NCI-H446 (cell line): ENCODE results near the gene AGFG2.
"Not testable (repeated sequence)": the region's sequence is repeated elsewhere in the genome, so short reads cannot be mapped to it uniquely, and the experiment has no call there.

ENCODE experiments used
- DNase-seq, 2 experiments: peaks; one replicate each; lab custom pipeline; 2025; lab: John Stamatoyannopoulos, UW

AGFG2 gene

DNA sequence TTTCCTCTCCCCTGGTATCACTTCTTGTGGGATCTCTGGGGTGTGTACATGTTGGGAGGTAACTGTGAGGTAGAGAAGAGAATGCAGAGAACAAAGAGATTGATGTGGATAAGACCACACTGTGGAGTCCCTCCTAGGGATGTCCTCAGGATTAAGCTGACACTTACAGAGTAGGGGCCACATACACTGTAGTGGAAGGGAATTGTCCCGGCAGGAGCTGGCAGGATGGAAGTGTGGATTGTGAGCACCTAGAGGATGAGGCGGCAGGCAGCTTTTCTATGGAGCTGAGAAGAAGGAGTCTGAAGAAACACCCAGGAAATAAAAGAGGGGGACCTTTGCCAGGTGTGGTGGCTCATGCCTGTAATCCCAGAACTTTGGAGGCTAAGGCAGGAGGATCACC lies 13.5 kb downstream of the AGFG2 start:
- no peak for DNase-seq

DNA sequence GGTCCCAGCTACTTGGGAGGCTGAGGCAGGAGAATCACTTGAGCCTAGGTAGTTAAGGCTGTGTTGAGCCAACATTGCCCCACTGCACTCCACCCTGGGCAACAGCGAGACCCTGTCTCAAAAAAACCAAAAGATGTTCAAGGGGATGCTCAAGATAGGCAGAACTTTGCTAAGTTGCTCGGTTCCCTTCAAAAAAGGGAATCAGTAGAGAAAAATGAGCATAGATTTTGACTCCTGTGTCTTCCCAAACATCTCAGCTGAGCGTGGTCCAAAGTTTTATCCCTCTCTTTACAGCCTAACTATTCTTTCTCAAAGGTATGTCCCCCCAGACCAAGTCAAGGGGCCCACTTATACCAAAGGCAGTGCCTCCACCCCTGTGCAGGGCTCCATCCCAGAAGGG lies 14.0 kb downstream of the AGFG2 start:
- DNase-seq: no peak

DNA sequence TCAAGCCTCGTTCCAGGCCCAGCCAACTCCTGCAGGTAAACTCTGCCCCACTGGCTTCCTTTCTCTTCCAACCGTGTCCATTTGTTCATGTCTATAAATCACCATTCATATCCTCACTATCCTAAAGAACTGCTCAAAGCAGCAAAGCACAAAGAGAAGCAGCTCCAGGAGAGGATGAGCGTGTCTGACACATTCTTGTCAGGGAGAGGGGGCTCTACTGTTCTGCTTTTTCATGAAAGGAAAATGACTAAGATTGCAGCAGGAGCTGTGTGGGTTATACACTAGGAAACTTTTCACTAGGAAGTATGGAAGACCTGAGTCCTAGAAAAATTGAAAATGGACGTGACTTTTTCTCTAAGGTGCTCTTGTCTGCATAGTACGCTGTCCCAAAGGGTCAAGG lies 16.7 kb downstream of the AGFG2 start:
- no peak for DNase-seq

DNA sequence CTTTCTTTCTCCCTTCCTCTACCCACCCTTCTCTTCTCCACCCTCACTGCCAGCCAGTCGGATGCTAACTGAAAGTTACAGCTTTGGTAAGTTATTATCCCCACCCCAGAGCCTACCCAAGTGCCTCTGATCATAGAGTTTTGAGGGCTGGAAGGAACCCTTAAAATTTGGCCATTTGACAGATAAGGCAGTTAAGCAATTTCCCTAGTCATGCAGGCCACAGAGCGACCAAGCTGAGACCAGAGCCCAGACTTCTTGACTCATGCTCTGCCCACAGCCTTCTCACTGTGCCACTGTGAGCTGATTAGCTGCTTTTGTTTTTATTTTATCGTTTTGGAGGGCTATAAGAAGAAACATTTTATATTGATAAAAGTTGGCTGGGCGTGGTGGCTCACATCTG lies 17.5 kb downstream of the AGFG2 start:
- no peak for DNase-seq

DNA sequence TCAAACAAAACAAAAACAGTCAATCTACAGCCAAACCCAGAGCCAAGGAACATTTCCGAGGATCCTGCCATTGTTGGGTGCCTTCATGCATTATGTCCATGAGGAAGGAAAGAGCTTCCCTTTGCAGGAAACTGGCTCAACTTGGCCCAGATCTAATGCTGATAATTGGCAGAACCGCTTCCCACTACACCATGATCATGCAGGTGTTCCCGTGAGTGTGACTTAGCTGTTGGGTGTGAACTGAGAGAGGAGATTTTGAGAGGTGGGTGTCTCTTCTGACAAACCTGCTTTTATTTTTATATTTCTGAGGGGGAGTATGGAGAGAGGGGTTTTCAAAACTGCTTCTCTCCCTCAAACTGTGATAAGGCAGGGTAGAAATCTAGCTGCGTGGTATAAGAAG lies 20.1 kb downstream of the AGFG2 start:
- DNase-seq: no peak

DNA sequence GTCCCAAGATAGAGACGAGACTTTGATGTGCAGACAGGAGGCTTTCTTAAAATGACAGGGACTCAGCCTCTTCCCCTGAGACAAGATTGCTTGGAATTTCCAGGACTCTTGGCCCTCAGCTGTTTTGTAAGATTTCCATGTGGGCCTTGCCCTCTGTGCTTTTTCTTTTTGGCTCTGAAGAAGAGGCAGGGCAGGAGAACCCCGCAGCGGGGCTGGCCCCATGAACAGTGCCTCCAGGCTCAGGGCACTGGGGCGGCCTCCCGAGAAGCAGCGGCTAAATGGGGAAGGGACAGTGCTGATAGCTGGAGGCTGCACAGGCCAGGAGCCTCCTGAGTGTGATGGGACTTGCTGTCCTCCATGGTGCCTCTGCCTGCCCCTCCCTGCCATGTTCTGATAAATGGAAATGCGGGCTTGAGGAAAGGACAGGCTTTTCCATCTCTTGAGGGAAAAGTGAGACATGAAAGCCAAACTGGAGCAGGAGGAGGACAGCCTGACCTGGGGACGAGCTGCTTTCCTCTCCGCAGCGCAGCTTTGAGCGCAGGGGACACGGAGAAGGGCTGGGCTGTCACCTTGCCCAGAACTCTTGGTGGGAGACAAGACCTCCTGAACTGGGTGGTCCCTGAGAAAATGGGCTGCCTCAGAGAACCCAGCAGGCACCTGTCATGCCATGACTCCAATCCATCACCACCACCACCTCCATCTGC lies 22.6 kb downstream of the AGFG2 start:
- no peak for DNase-seq

DNA sequence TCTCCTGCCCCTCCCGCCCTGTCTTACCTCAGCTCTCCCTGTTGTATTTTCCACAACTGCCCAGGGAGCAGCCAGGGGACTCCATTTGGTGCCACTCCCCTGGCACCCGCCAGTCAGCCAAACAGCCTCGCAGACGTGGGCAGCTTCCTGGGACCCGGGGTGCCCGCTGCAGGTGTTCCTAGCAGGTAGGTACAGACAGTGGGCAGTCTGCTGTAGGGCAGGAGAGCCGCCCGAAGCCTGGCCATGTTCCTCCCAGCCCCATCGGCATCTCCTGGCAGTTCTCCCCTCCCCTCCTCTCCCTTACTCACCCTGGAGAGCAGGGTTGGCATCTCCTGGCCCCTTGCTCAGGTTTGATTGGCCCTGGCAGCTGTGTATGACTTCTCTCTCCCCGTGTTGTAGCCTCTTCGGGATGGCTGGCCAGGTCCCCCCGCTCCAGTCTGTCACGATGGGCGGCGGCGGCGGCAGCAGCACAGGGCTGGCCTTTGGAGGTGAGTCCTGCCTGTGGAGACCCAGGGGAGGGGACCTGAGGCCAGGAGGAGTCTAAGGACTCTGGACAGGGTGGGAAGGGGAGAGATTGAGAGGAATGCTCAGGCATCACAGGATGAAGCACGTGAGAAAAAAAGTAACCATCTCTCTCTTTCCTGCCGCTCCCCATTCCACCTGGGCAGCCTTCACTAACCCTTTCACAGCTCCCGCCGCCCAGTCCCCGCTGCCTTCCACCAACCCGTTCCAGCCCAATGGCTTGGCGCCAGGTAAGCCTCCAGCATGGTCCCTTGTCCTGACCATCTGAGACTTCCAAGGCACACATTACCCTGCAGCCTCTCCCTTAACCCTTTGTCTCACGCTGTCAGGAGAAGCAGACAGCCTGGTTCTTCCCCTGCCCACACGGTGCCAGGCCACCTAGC lies 23.4 kb downstream of the AGFG2 start:
- DNase-seq: no peak

DNA sequence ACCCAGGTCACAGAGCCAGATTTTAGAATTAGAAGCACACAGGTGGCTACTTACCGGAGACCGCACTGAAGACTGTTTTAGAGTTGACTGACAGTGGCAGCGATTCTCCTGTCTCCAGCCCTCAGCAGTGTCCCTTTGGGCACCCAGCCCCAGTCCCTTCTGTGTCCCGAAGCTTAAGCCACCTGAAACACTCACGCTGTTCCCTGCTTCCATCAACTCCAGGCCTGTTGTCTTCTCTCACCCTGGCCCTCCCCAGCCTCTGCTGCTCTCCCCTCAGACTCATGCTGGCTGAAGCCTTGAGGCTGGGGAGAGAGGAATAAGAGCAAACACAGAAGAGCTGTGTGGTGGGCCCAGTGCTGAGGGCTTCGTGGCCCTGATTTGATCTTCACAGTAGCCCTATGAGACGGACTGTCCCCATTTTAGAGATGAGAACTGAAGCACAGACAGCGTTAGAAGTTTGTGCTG lies 24.1 kb downstream of the AGFG2 start:
- DNase-seq: no peak

DNA sequence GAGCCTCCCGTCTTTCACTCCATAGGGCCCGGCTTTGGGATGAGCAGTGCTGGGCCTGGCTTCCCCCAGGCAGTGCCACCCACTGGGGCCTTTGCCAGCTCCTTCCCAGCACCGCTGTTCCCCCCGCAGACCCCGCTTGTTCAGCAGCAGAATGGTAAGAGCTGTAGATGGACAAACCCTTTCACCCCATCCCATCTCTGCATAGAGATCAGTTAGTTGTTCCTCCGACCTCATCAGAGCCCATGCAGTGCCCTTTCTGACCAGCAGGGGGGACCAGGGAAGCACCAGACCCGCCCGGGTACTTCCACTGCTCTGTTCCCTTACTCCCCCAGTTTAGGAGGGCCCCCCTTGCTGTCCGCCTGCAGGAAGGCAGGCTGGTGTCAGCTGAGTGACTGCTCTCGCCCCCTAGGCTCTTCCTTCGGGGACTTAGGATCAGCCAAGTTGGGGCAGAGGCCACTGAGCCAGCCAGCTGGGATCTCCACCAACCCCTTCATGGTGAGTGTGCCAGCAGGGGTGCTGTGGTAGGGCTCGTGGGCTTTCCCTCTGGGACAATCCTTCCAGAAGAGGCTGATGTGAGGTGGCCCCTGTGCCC lies 24.9 kb downstream of the AGFG2 start:
- peak; percentile 4 to 31 for DNase-seq

DNA sequence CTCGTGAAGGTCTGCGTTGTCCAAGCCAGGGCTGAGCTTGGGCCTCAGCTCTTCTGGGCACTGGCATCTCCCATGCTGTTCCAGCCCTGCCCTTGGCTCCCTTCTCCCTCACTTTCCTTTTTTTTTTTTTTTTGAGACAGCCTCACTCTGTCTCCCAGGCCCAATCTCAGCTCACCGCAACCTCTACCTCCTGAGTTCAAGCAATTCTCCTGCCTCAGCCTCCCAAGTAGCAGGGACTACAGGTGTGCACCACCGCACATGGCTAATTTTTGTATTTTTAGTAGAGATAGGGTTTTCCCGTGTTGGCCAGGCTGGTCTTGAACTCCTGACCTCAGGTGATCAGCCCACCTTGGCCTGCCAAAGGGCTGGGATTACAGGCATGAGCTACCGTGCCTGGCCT lies 25.4 kb downstream of the AGFG2 start:
- DNase-seq: not testable (repeated sequence)

DNA sequence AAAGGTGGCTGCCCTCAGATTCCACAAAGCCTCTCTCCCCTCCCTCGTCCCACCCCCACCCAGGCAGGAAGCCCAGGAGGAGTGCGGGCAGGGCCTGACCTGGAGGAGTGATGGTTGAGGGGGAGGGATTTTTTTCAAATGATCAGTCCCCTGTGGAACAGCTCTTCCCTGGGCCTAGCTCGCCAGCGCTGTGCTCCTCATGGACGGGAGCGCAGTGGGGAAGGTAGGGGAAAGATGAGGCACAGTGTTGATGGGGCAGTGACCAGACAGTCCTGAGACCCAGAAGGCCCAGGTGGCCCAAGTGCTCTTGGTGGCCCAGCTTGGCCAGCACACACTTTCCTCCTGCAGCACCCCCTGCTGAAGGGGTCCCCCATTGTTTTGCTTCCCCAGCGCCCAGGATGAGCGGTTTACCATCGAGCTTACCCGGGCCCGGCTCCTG lies 26.1 kb downstream of the AGFG2 start:
- DNase-seq: no peak

DNA sequence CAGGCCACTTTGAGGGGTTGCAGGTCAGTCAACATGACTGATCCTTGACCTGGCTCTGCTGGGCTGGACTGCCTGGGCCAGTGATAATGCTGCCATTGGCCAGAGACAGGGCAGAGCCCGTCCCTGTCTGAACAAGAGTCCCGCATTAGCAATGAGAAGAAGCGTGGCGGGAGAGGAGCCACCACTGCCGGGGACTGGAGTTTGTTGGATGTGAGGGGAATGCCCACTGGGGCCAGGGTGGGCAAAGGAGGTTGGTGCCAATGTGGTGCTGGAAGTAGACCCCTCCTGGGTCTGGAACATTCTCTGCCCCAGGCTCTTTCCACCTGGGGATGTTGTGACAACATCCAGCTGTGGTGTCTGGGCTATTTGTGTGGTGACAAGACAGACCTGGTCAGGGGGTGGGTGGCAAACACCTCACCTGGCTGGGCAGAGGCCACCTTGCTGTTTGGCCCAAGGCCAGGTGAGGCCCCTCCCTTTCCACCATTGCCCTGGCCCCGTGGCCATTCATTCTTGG lies 27.1 kb downstream of the AGFG2 start:
- no peak for DNase-seq

DNA sequence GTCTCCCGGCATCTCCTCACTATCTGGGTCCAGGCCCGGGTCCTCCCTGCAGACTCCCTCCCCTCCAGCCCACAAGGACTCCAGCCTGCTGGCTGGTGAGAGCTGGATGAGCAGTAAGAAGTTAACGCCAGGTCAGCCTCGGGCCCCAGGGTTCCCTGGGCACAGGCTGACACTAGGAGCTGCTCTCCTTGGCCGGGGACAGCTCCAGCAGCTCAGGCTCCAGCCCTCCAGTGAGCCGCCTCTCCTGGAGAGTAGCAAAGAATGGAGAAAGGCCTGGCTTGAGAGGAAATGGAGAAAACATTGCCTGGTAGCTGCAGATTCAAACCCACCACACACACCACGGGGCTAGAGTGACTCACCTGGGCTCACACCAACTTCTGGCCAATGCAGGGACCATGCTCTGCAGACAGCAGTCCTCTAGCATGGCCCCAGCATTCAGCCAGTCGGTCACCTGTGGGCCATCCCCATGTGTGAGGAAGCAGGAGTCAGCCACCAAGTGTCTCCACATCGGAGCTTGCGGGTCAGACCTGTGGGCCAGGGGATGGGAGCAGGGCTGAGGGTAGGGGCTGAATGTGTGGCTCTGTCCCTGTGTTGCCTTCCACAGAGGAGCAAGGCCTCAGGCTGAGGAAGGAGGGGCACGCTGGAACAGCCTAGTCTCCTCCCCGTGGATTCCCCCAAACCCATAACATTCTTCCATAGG lies 28.2 kb downstream of the AGFG2 start:
- no peak for DNase-seq

DNA sequence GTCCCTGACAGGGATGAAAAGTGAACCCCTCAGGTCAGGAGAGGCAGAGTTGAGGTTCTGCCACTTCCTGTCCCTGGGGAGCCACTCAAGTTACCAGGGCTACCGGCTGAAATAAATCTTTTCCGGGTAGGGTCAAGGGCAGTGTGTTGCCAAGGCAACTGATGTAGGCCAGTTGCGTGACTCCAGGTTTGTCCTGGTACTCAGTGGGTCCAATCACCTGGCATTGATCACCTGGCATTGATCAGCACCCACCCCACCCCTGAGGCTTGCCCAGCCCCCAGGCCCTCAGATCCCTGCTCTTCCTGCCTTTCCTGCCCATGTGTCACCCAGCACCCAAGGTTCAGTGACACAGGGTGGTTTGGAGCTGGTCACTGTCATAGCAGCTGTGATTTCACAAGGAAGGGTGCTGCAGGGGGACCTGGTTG lies 28.8 kb downstream of the AGFG2 start:
- no peak for DNase-seq

DNA sequence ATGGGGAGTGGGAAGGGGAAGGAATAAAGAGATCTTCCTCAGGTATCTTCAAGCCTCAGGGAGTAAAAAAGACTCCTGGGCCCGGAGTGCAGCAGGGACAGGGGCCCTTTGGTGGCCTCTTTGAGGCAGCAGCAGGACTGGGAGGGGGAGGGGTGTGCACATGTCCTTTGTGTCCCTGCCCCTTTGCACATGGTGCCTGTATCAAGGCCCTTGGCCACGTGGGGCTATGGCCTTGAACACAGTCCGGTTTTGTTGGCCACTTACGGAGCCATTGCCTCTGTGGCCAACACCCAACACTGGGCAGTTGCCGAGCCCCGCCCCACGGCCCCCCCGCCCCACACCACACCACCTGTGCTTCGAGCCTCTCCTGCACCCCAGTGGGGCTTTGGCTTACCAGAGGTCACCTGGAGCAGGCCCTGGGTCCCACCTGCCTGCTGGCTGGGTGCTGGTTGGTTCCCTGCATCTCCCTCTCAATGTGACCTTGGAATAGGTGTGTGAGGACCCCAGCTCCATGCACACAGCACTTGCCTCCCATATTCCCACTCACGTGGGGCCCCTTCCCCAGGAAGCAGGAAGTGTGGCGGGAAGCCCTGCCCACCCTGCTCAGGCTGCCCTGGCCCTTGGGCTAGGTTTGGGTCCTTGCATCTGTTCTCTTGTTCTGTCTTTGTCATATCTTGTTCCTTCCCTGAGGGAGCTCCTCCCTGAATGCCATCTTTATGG lies 29.3 kb downstream of the AGFG2 start:
- DNase-seq: no peak

DNA sequence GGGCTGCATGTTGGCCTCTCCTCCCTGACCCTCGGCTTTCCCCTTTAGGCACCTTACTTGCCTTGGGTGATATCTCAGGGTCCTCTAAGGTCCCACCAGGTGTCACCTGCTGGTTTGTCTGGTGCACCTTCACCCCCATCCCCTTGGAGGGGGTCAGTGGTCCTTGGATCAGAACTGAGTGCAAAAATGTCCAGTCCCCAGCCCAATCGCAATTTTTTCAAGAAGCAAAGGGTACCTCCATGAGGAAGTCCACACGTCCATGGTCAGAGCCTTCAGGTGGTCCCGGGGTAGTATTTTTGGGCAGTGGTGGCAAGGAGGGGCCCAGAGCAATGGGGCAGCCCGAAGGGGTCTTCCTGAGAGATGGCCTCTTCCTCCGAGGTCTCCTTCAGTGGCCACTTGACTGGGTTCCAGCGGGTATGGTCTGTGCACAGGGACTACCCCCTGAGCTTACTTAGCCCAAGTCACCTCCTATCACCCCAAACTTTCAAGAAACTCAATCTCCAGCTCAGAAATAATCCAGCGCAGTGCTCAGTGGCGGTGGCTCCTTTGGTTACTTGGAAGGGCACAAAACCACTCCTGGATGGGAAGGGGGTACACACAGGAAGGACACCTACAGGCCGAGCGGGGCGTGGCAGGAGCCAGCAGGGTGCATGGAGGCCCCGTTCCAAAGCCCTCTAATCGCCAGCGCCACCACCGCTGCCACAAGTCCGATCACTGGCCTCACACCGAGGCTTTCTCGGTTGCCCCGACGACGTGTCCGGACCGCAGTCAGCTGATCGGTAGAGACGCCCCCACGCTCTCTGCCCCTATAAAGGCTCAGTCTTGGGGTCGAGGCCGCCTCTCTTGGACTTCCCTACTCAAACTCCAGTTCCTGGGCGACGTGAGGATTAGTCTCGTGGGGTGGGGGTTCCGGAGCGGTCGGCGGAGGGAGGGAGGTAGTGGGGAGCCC lies 30.2 kb downstream of the AGFG2 start:
- DNase-seq: no peak

DNA sequence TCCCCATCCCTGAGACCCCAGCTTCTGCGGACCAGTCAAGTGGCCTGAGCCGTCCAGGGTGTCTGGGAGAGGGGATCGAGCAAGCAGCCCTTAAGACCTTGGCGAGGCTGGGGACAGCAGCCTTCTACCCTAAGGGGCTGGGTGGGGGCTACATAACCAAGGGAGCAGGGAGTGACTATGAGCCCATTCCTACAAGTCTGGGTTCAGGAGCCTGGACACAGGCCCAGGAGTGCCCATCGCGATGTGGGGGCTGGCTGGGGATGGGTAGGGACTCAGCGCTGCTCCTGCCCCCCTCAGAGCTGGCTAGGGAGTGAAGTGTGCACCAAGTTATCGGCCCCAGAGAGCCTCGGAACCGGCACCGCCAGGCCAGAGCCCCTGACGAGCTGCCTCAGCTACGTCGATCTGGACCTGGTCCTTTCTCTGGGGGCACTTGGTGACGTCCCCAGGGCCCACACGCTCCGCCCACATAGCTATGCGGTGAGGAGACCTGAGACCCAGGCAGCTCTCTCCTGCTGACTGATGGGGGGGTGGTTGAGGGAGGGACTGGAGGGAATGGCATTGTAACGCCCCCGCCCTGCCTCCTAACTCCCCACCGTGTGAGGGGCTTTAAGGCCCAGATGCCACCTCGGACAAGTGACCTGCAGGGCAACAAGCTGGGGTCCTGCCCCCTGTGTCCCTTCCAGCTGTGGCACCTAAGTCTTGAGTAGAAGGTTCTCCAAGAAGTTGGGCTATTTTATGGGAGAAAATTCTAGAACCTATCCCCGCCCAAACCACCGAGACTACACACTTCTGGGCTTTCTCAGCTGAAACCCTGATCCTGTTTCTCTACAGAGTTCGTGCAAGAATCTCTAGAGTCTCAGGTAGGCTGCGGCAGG lies 32.2 kb downstream of the AGFG2 start:
- DNase-seq: no peak

DNA sequence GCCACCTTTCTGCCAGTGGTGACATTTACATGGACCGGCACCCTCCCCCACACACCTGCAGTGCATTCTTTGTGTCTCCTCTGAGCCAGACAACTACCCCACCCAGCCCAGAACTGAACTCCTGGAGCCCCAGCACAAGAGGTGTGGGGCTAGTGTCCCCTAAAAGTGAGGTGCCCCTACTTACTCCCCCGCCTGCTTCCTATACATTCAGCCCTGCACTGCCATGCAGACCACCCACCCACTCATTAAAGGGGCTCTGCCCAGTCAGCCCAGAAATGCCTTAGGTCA lies 32.8 kb downstream of the AGFG2 start:
- DNase-seq: no peak

DNA sequence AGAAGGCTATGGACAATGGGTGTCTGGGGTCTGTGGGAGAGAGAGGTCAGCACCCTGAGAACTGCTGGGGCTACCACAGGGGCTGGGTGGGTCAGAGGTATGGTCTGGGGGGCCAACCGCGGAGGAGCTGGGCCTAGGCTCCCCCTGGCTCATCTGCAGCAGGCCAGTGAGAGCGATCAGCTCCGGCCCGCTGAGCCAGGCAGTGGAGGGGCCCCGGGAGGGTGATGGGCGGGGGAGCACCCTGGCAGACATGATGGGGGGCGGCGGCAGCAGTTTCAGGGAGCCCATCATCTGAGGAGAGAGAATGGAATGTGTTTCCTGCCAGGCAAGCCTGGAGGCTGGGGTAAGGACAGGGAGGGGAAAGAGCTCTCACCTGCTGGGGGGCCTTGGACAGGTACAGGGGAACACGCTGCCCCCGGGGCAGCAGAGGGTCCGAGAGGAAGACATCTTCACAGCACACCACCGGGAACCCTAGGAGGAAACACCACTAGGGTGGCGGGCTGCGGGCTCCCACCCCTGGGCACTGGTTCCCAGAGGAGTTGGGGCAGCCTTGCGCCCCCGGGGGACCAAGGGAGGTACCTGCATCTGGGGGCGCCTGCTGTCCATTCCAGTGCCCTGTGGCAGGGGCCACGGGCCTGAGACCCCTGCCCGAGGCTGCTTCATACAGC lies 33.4 kb downstream of the AGFG2 start:
- no peak for DNase-seq
